ENCODE measurements around the gene MVK.
"Not testable (repeated sequence)": the region's sequence is repeated elsewhere in the genome, so short reads cannot be mapped to it uniquely, and the experiment has no call there.

MVK gene

GRCh38 chr12:109590566-109590965, 17.0 kb downstream of the MVK start:
- DNase-seq (ENCODE audit: low spot score), result no peak

GRCh38 chr12:109591041-109591440, 17.4 kb downstream of the MVK start:
- no peak for DNase-seq (ENCODE audit: low spot score)

- no peak for DNase-seq (ENCODE audit: low spot score)
Observed at GRCh38 chr12:109592195-109592904, 18.8 kb downstream of the MVK start.

- DNase-seq (ENCODE audit: low spot score), result no peak
Observed at GRCh38 chr12:109592905-109593272, 19.3 kb downstream of the MVK start.

GRCh38 chr12:109594556-109595317, 21.1 kb downstream of the MVK start:
- DNase-seq (ENCODE audit: low spot score), result no peak

- DNase-seq (ENCODE audit: low spot score), result no peak
Observed at GRCh38 chr12:109595321-109595902, 21.8 kb downstream of the MVK start.

GRCh38 chr12:109596418-109597244, 23.0 kb downstream of the MVK start:
- no peak for DNase-seq (ENCODE audit: low spot score)

GRCh38 chr12:109597414-109597794, 23.8 kb downstream of the MVK start:
- no peak for DNase-seq (ENCODE audit: low spot score)

- DNase-seq (ENCODE audit: low spot score), result peak; percentile 85
Observed at GRCh38 chr12:109597795-109598427, 24.3 kb downstream of the MVK start.

- no peak for DNase-seq (ENCODE audit: low spot score)
Observed at GRCh38 chr12:109598428-109598854, 24.8 kb downstream of the MVK start.

- no peak for DNase-seq (ENCODE audit: low spot score)
Observed at GRCh38 chr12:109599087-109599486, 25.5 kb downstream of the MVK start.

GRCh38 chr12:109600481-109600880, 26.9 kb downstream of the MVK start:
- no peak for DNase-seq (ENCODE audit: low spot score)

- no peak for DNase-seq (ENCODE audit: low spot score)
Observed at GRCh38 chr12:109600995-109601394, 27.4 kb downstream of the MVK start.

GRCh38 chr12:109601557-109601956, 28.0 kb downstream of the MVK start:
- no peak for DNase-seq (ENCODE audit: low spot score)

- DNase-seq (ENCODE audit: low spot score), result not testable (repeated sequence)
Observed at GRCh38 chr12:109602132-109602531, 28.5 kb downstream of the MVK start.

GRCh38 chr12:109604132-109604585, 30.6 kb downstream of the MVK start:
- DNase-seq (ENCODE audit: low spot score), result no peak

- DNase-seq (ENCODE audit: low spot score), result no peak
Observed at GRCh38 chr12:109605016-109605415, 31.4 kb downstream of the MVK start.

- no peak for DNase-seq (ENCODE audit: low spot score)
Observed at GRCh38 chr12:109605599-109606228, 32.1 kb downstream of the MVK start.

- DNase-seq (ENCODE audit: low spot score), result no peak
Observed at GRCh38 chr12:109606320-109607028, 32.9 kb downstream of the MVK start.

- no peak for DNase-seq (ENCODE audit: low spot score)
Observed at GRCh38 chr12:109607618-109608017, 34.0 kb downstream of the MVK start.

GRCh38 chr12:109608270-109608669, 34.7 kb downstream of the MVK start:
- no peak for DNase-seq (ENCODE audit: low spot score)
